ENCODE data around the gene CCR1. TPM values are rescaled to one million over a fixed set of nuclear protein-coding genes. Genes with fewer than 3 reads are reported as not detected.

The CCR1 gene
- polyA plus RNA-seq (2013, experiment 1 of 2; ENCODE audit: insufficient read length): not detected
- polyA plus RNA-seq (2013, experiment 2 of 2; ENCODE audit: insufficient read length): 0.11 TPM

- DNase-seq: peak; percentile 19
Observed at GRCh38 chr3:46208167-46208704, at the start of gene CCR1. Gene CCR1, minus strand, starts transcription at chr3:46208313. Its CDS starts 4,000 bp downstream, at chr3:46204313.

GRCh38 chr3:46252980-46253379, 44.9 kb upstream of the CCR1 start:
- DNase-seq: no peak

- DNase-seq: no peak
Observed at GRCh38 chr3:46245146-46245545, 37.0 kb upstream of the CCR1 start.

GRCh38 chr3:46243560-46243959, 35.4 kb upstream of the CCR1 start:
- DNase-seq: no peak

GRCh38 chr3:46242120-46242519, 34.0 kb upstream of the CCR1 start, which contains the start of gene CCR3:
Gene CCR3, plus strand, starts transcription at chr3:46242460. Its CDS starts 22,699 bp downstream, at chr3:46265159.
- DNase-seq: no peak

- DNase-seq: no peak
Observed at GRCh38 chr3:46239952-46240351, 31.8 kb upstream of the CCR1 start.

GRCh38 chr3:46239301-46239938, 31.3 kb upstream of the CCR1 start:
- DNase-seq: no peak

GRCh38 chr3:46238386-46238785, 30.3 kb upstream of the CCR1 start:
- no peak for DNase-seq

- no peak for DNase-seq
Observed at GRCh38 chr3:46236294-46237054, 28.4 kb upstream of the CCR1 start.

GRCh38 chr3:46235425-46235824, 27.3 kb upstream of the CCR1 start:
- DNase-seq: no peak

- no peak for DNase-seq
Observed at GRCh38 chr3:46233194-46233593, 25.1 kb upstream of the CCR1 start.

GRCh38 chr3:46231323-46231722, 23.2 kb upstream of the CCR1 start:
- DNase-seq: no peak

GRCh38 chr3:46228260-46229242, 20.4 kb upstream of the CCR1 start:
- DNase-seq: peak; percentile 43

GRCh38 chr3:46222435-46223161, 14.5 kb upstream of the CCR1 start:
- no peak for DNase-seq

GRCh38 chr3:46221938-46222337, 13.8 kb upstream of the CCR1 start:
- DNase-seq: no peak

GRCh38 chr3:46221391-46221790, 13.3 kb upstream of the CCR1 start:
- no peak for DNase-seq

GRCh38 chr3:46218196-46218709, 10.1 kb upstream of the CCR1 start:
- DNase-seq: no peak

GRCh38 chr3:46215810-46216414, 7.8 kb upstream of the CCR1 start:
- peak; percentile 38 for DNase-seq

- no peak for DNase-seq
Observed at GRCh38 chr3:46214751-46215352, 6.7 kb upstream of the CCR1 start.

- no peak for DNase-seq
Observed at GRCh38 chr3:46213201-46213600, 5.1 kb upstream of the CCR1 start.

GRCh38 chr3:46212101-46212500, 4.0 kb upstream of the CCR1 start:
- DNase-seq: no peak

Measured in fibroblast of skin of scalp (primary cell).